Hepatocyte (in vitro differentiated cells): Measurements from ENCODE around the gene TMEM184B. TPM values are rescaled to one million over a fixed set of nuclear protein-coding genes. Genes with fewer than 3 reads are reported as not detected.
A peak's percentile ranks its signal among the peaks of the same experiment; 100 is the strongest.

Experiments
- DNase-seq: peaks from one replicate; pipeline ENCODE4 v3.0.0-alpha.2; 2016; ENCODE audit warnings: low spot score
- H2AFZ ChIP-seq: fragments of 200-600 bp; sonication (generic); 2 replicates; pipeline ENCODE4 v1.6.0; 2016; ENCODE audit warnings: antibody characterized with exemption, mild to moderate bottlenecking
- H3K27ac ChIP-seq: fragments of 200-600 bp; sonication (generic); 2 replicates; pipeline ENCODE4 v1.5.1; 2016; ENCODE audit warnings: mild to moderate bottlenecking
- H3K27me3 ChIP-seq: fragments of 200-600 bp; sonication (generic); 2 replicates; pipeline ENCODE4 v1.6.1; 2016
- H3K36me3 ChIP-seq: fragments of 200-600 bp; sonication (generic); replicated peaks from 2 replicates; pipeline ENCODE4 v1.5.1; 2016; ENCODE audit warnings: low read depth; ENCODE audit not compliant: insufficient read depth
- H3K4me1 ChIP-seq: fragments of 200-600 bp; sonication (generic); 2 replicates; pipeline ENCODE4 v1.5.1; 2016; ENCODE audit warnings: mild to moderate bottlenecking, moderate library complexity; ENCODE audit not compliant: insufficient read depth
- H3K4me2 ChIP-seq: fragments of 200-600 bp; sonication (generic); 2 replicates; pipeline ENCODE4 v1.6.0; 2016
- H3K4me3 ChIP-seq: fragments of 200-600 bp; sonication (generic); 2 replicates; pipeline ENCODE4 v1.5.1; 2016; ENCODE audit warnings: mild to moderate bottlenecking
- H3K79me2 ChIP-seq: fragments of 200-600 bp; sonication (generic); 2 replicates; pipeline ENCODE4 v1.6.0; 2017; ENCODE audit warnings: mild to moderate bottlenecking
- H3K9me2 ChIP-seq: fragments of 200-600 bp; sonication (generic); replicated peaks from 2 replicates; pipeline ENCODE4 v1.6.0; 2017; ENCODE audit warnings: mild to moderate bottlenecking; ENCODE audit not compliant: insufficient read depth
- H3K9me3 ChIP-seq: fragments of 200-600 bp; sonication (generic); 2 replicates; pipeline ENCODE4 v1.5.1; 2016; ENCODE audit warnings: low read depth, mild to moderate bottlenecking
- H4K20me1 ChIP-seq: fragments of 200-600 bp; sonication (generic); 2 replicates; pipeline ENCODE4 v1.6.0; 2016; ENCODE audit warnings: mild to moderate bottlenecking; ENCODE audit not compliant: insufficient read depth, poor library complexity, severe bottlenecking
- CTCF ChIP-seq: fragments of 200-600 bp; sonication (generic); IDR thresholded peaks from 2 replicates; pipeline ENCODE4 v1.5.1; 2016; ENCODE audit warnings: antibody characterized with exemption, mild to moderate bottlenecking; ENCODE audit not compliant: poor library complexity
- EZH2 ChIP-seq: fragments of 200-600 bp; sonication (generic); IDR thresholded peaks from 2 replicates; pipeline ENCODE4 v1.6.1; 2016; ENCODE audit warnings: antibody characterized with exemption, mild to moderate bottlenecking, borderline replicate concordance
- EZH2phosphoT487 ChIP-seq: fragments of 200-600 bp; sonication (generic); IDR thresholded peaks from one replicate; pipeline ENCODE4 v1.6.1; 2018; ENCODE audit warnings: antibody characterized with exemption, mild to moderate bottlenecking, low read depth, moderate library complexity; ENCODE audit not compliant: unreplicated experiment, severe bottlenecking
- WGBS: methylation state at CpG from one replicate; pipeline ENCODE4 v1.1.6; 2016; ENCODE audit warnings: low lambda C conversion rate; ENCODE audit errors: missing lambda C conversion rate; 5-methylcytosine and 5-hydroxymethylcytosine counted together
- polyA plus RNA-seq: library from polyadenylated mRNA; unstranded; fragments of >200 nt; fragmentation: Nextera tagmentation; extraction: Ambion mirVana; gene quantifications from 2 replicates; pipeline ENCODE4 v1.2.1, GENCODE V29; 2016
- total RNA-seq: library from RNA; depleted of rRNA; stranded (reverse); fragments of >200 nt; gene quantifications from 2 replicates; pipeline ENCODE4 v1.2.3, GENCODE V29; 2014

TMEM184B gene
- total and polyA plus RNA-seq, 2 experiments from 2014 or later = 58.2 to 102 TPM

GRCh38 chr22:38284042-38284402 lies 11.2 kb upstream of the TMEM184B start:
- peak; percentile 70 for DNase-seq
- TF ChIP-seq EZH2phosphoT487 (no peak), CTCF (no peak), EZH2 (no peak)
- WGBS = 50% methylated on average over 5 of the region's 5 CpGs
- H3K4me1 ChIP-seq = peaks cover 25% of the 10 kb centered on the region
- H3K27me3 ChIP-seq = no peaks in the 10 kb centered on the region
- no peaks in the 10 kb centered on the region for H3K9me2 ChIP-seq
- H3K4me2 ChIP-seq = peak overlapping the region; percentile 56
- H3K36me3 ChIP-seq = no peaks in the 10 kb centered on the region
- no peaks in the 10 kb centered on the region for H3K9me3 ChIP-seq
- no peak overlapping the region for H2AFZ ChIP-seq
- peak overlapping the region; percentile 93 for H3K27ac ChIP-seq
- H4K20me1 ChIP-seq = no peaks in the 10 kb centered on the region
- H3K79me2 ChIP-seq = no peaks in the 10 kb centered on the region
- H3K4me3 ChIP-seq = no peak overlapping the region

- peaks cover 25% of the 10 kb centered on the region for H3K4me1 ChIP-seq
Measured at GRCh38 chr22:38282397-38282796, 9.6 kb upstream of the TMEM184B start.

GRCh38 chr22:38276166-38276565 lies 3.4 kb upstream of the TMEM184B start:
- Histone ChIP-seq H3K27me3 (no peaks in the 10 kb centered on the region), H3K4me1 (peaks cover 20% of the 10 kb centered on the region), H3K27ac (peak overlapping the region; percentile 22), H4K20me1 (peaks cover 8% of the 10 kb centered on the region), H3K9me3 (no peaks in the 10 kb centered on the region), H3K9me2 (no peaks in the 10 kb centered on the region), H3K4me2 (no peak overlapping the region), H2AFZ (no peak overlapping the region), H3K79me2 (peaks cover 23% of the 10 kb centered on the region), H3K4me3 (no peak overlapping the region), H3K36me3 (no peaks in the 10 kb centered on the region)
- no peak for TF ChIP-seq EZH2phosphoT487
- TF ChIP-seq EZH2 = no peak
- no peak for DNase-seq
- 83% methylated on average over 2 of the region's 2 CpGs for WGBS

More at GRCh38 chr22:38282397-38282796, 9.6 kb upstream of the TMEM184B start:
- Histone ChIP-seq H3K4me3 (no peak overlapping the region), H2AFZ (no peak overlapping the region), H4K20me1 (no peaks in the 10 kb centered on the region), H3K9me3 (no peaks in the 10 kb centered on the region), H3K27ac (peak overlapping the region; percentile 93), H3K4me2 (no peak overlapping the region), H3K9me2 (no peaks in the 10 kb centered on the region), H3K27me3 (no peaks in the 10 kb centered on the region), H3K36me3 (no peaks in the 10 kb centered on the region), H3K79me2 (no peaks in the 10 kb centered on the region)
- no peak for TF ChIP-seq EZH2phosphoT487
- TF ChIP-seq EZH2 = no peak
- TF ChIP-seq CTCF = no peak
- no peak for DNase-seq
- WGBS = 93% methylated on average over 9 of the region's 9 CpGs

DNA sequence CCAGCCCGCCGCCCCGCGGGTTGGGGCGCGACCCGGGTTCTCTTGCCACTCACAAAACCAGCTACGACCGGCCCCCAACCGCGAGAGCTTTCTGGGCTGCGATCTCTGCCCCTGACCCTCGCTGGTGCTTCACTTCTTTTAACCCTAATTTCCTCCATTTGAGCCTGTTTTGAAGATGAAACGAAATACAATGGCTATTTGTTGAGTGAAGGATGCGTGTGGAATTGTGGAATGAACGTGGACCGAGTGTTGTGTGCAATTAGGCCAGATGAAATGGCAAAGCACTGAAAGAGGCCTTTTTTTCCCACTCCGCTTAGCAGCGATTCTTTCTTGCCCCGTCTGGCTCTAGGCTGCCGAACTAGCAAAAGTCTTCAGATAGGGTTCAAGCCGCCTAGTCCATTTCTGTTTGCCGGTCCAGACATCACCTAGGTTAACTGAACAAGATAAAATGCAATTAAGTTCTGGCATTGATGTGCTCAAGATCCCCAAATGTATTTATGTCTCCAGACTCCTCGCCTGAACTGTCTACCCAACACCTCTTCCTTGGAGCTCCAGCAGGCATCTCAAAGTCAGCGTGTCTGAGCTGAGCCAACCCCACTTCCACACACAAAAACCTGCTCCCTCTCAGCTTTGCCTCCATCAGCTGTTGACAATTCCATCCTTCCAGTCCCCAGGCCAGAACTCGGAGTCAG lies 471 bp upstream of the TMEM184B start:
- H3K4me3 ChIP-seq = peak overlapping the region; percentile 91
- H3K9me2 ChIP-seq = no peaks in the 10 kb centered on the region
- H3K27ac ChIP-seq = peak overlapping the region; percentile 93
- peak overlapping the region; percentile 92 for H2AFZ ChIP-seq
- no peaks in the 10 kb centered on the region for H3K36me3 ChIP-seq
- H3K79me2 ChIP-seq = peaks cover 51% of the 10 kb centered on the region
- TF ChIP-seq EZH2phosphoT487 = no peak
- no peak for TF ChIP-seq EZH2
- H3K4me2 ChIP-seq = peak overlapping the region; percentile 86
- H4K20me1 ChIP-seq = peaks cover 37% of the 10 kb centered on the region
- H3K4me1 ChIP-seq = peaks cover 31% of the 10 kb centered on the region
- no peak for DNase-seq
- no peaks in the 10 kb centered on the region for H3K9me3 ChIP-seq
- WGBS = 22% methylated on average over 20 of the region's 26 CpGs
- no peaks in the 10 kb centered on the region for H3K27me3 ChIP-seq
